GM20000 (cell line): ENCODE results near the gene EEF1AKMT4.

Experiments used
- DNase-seq: peaks from one replicate; pipeline ENCODE4 v3.0.0; 2012; ENCODE audit warnings: low spot score
- TF ChIP-seq, protein P1 (sequence below): IDR thresholded peaks from 2 replicates; pipeline ENCODE4 v1.5.1; 2012; ENCODE audit warnings: mild to moderate bottlenecking, control low read depth; ENCODE audit errors: extremely low read depth, missing control alignments

EEF1AKMT4 gene

GRCh38 chr3:184236033-184236410 lies 13.4 kb upstream of the EEF1AKMT4 start:
- TF ChIP-seq, protein P1, sequence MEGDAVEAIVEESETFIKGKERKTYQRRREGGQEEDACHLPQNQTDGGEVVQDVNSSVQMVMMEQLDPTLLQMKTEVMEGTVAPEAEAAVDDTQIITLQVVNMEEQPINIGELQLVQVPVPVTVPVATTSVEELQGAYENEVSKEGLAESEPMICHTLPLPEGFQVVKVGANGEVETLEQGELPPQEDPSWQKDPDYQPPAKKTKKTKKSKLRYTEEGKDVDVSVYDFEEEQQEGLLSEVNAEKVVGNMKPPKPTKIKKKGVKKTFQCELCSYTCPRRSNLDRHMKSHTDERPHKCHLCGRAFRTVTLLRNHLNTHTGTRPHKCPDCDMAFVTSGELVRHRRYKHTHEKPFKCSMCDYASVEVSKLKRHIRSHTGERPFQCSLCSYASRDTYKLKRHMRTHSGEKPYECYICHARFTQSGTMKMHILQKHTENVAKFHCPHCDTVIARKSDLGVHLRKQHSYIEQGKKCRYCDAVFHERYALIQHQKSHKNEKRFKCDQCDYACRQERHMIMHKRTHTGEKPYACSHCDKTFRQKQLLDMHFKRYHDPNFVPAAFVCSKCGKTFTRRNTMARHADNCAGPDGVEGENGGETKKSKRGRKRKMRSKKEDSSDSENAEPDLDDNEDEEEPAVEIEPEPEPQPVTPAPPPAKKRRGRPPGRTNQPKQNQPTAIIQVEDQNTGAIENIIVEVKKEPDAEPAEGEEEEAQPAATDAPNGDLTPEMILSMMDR, result no peak
- DNase-seq, result no peak

GRCh38 chr3:184236636-184237035 lies 12.8 kb upstream of the EEF1AKMT4 start:
- TF ChIP-seq, protein P1, result no peak
- no peak for DNase-seq

DNA sequence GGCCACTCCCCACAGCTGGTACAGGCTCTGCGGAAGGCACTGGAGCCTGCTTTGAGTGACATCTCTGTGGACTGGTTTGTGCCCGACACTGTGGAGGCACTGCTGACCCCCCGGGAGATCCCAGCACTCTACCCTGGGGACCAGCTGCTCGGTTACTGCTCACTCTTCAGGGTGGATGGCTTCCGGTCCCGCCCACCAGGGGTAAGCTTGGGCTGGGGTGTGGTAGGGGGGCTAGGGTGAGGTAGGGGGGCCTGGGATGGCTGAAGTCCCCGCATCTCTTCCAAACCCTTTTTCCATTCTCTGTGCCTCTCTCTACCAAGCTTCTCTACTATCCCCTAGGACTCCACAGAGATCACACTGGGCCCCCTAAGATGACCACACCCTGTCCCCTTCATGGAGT lies 12.3 kb upstream of the EEF1AKMT4 start:
- DNase-seq, result no peak
- TF ChIP-seq, protein P1, result no peak

GRCh38 chr3:184237807-184238206 lies 11.7 kb upstream of the EEF1AKMT4 start:
- TF ChIP-seq, protein P1, result no peak
- DNase-seq, result no peak

GRCh38 chr3:184238246-184238818 lies 11.1 kb upstream of the EEF1AKMT4 start:
- TF ChIP-seq, protein P1, result no peak
- no peak for DNase-seq

DNA sequence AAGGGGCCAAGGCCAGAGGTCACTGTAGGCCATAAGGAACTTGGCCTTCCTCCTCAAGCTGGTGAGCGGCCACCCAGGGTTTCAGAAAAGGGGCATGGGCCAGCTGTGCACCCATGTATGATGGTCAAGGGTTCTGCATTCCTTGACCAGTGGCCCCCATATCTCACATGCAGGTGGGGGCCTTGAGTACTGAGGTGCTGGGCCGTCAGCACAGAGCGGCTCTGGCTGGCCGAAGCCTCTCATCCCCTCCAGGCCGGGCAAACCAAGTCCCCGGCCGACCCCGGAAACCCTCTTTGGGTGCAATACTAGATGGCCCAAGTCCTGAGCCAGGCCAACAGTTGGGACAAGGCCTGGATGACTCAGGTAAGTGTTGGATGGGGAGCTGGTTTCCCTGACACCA lies 10.3 kb upstream of the EEF1AKMT4 start:
- no peak for DNase-seq
- TF ChIP-seq, protein P1, result no peak

DNA sequence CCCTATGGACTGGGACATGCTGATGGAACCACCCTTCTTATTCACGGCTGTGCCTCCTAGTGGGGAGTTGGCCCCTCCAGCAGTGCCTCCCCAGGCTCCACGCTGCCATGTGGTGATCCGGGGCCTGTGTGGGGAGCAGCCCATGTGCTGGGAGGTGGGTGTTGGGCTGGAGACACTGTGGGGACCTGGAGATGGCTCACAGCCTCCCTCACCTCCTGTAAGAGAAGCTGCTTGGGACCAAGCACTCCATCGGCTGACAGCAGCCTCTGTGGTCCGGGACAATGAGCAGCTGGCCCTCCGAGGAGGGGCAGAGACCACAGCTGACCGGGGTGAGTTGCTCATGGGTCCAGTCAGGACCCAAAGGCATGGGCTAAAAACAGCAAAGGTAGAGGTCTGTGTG lies 9.8 kb upstream of the EEF1AKMT4 start:
- TF ChIP-seq, protein P1, result no peak
- no peak for DNase-seq
